MCF 10A (cell line): ENCODE measurements around the gene GEMIN4. TPM values are rescaled to one million over a fixed set of nuclear protein-coding genes. Genes with fewer than 3 reads are reported as not detected.
A peak's percentile ranks its signal among the peaks of the same experiment; 100 is the strongest.

Source experiments
- Bru-seq: library from RNA; stranded (reverse); fragments of 400-500 nt; gene quantifications from one replicate; lab custom pipeline; 2021; lab: Mats Ljungman, UMichigan
- BruChase-seq, 2 experiments: library from RNA; stranded (reverse); fragments of 400-500 nt; gene quantifications; one replicate each; lab custom pipeline; 2021; lab: Mats Ljungman, UMichigan
- BruUV-seq: library from RNA; stranded (reverse); fragments of 400-500 nt; replicated peaks from 2 replicates; lab custom pipeline; 2021; lab: Mats Ljungman, UMichigan
- CTCF ChIA-PET: fragments of 300-600 bp; sonication (Branson Sonifier 250); formaldehyde crosslinking; extraction: SDS; loops from one replicate; lab custom pipeline; 2021; ENCODE audit warnings: antibody characterized with exemption, inconsistent platforms; lab: Yijun Ruan, JAX
- POLR2A ChIA-PET: fragments of 300-600, 350-650 bp; sonication (Branson Sonifier 250); formaldehyde crosslinking; extraction: SDS; loops from one replicate; lab custom pipeline; 2020; ENCODE audit warnings: antibody characterized with exemption, inconsistent platforms; lab: Yijun Ruan, JAX
- DNase-seq: peaks from one replicate; pipeline ENCODE4 v3.0.0-alpha.2; 2018; ENCODE audit not compliant: unreplicated experiment
- H3K27ac Mint-ChIP-seq: one replicate; pipeline ENCODE4 v1.8.0; 2022; ENCODE audit warnings: mild to moderate bottlenecking, low read depth, mixed read lengths; ENCODE audit not compliant: unreplicated experiment
- H3K27me3 Mint-ChIP-seq: one replicate; pipeline ENCODE4 v1.8.0; 2022; ENCODE audit warnings: mixed read lengths; ENCODE audit not compliant: insufficient read depth, unreplicated experiment
- H3K36me3 Mint-ChIP-seq: one replicate; pipeline ENCODE4 v1.8.0; 2022; ENCODE audit warnings: mild to moderate bottlenecking, moderate library complexity, mixed read lengths; ENCODE audit not compliant: insufficient read depth, unreplicated experiment
- H3K4me1 Mint-ChIP-seq: one replicate; pipeline ENCODE4 v1.8.0; 2022; ENCODE audit warnings: mixed read lengths; ENCODE audit not compliant: insufficient read depth, unreplicated experiment
- H3K4me3 Mint-ChIP-seq: one replicate; pipeline ENCODE4 v1.8.0; 2022; ENCODE audit warnings: mild to moderate bottlenecking, moderate library complexity, mixed read lengths; ENCODE audit not compliant: unreplicated experiment
- H3K9me3 Mint-ChIP-seq: one replicate; pipeline ENCODE4 v1.8.0; 2022; ENCODE audit warnings: mixed read lengths; ENCODE audit not compliant: unreplicated experiment
- CTCF ChIP-seq: fragments of 200-600 bp; IDR thresholded peaks from one replicate; pipeline ENCODE4 v1.8.0; 2022; ENCODE audit warnings: antibody characterized with exemption, mild to moderate bottlenecking; ENCODE audit not compliant: unreplicated experiment
- intact Hi-C: fragments of 100-400 bp; cut with micrococcal nuclease; formaldehyde crosslinking; loops from 2 replicates; pipeline ENCODE4 v1.14.1; 2022
- long read RNA-seq: library from polyadenylated mRNA; stranded (forward); transcript quantifications from one replicate; pipeline ENCODE4 v2.0.0, GENCODE V29; 2022
- total RNA-seq: library from RNA; stranded (reverse); gene quantifications from 2 replicates; pipeline ENCODE4 v1.2.3, GENCODE V29; 2022

Gene GEMIN4
- 19.5 and 24.1 TPM in 2 replicates for total RNA-seq
- percentile 68 among the genes with signal in this experiment for Bru-seq, nascent RNA
- BruChase-seq, experiment 1, labeled RNA remaining after a 6-hour chase = percentile 65 among the genes with signal in this experiment
- percentile 81 among the genes with signal in this experiment for BruChase-seq, experiment 2, labeled RNA remaining after a 2-hour chase
- long read RNA-seq, full-length matches to known transcripts = 75 of 79 reads
- long read RNA-seq, partial matches to known transcripts = 0 of 79 reads
- long read RNA-seq, other reads (novel, unspliced or antisense) = 4 of 79 reads

DNA sequence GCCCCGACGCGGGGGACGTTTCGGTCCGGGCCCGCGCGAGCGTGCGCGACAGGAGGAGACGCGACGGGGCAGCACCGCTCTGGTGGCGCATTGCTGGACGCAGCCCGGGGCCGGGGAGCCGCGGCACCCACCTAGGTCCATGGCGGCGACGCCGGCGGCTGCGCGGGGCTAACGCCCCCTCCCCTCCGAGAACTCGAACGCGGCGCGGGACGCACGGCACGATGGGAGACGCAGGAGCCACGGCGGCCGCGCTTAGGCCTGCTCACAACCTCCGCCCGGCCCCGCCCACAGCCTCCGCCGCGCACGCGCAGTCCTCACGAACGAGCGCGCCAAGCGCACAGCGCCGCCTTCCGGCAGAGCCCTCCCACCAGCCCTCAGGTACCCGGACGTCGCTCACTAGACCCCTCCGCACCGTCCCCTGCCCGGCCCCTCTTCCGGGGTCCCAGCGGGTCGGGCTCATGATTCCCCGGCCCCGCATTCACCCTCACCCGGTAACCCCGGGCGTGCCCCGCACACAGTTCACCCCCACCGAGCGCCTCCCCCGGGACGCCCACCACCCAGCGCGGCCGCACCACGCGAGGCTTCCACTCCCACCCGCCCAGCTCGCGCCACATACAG is at the start of gene GEMIN4:
Gene GEMIN4 (minus strand): TSS at position 263 of the 618 bp plus-strand sequence. CDS start 122 bp downstream, at position 141.
- Mint-ChIP-seq H3K27ac (peak within 1 kb of the TSS; percentile 93), H3K9me3 (peaks cover 6% of the 10 kb centered on the region), H3K27me3 (no peaks in the 10 kb centered on the region), H3K4me3 (peak within 1 kb of the TSS; percentile 98), H3K36me3 (peaks cover 25% of the 10 kb centered on the region), H3K4me1 (peaks cover 18% of the 10 kb centered on the region)
- POLR2A ChIA-PET = interaction anchor here (0.6 to 3.9 kb wide), 13 partner anchors 9 to 340 kb away, joined by 3 to 44 read pairs (median 5); partner anchors contain the start of genes GLOD4, MRM3 and VPS53
- no TSS peak for BruUV-seq
- TF ChIP-seq CTCF = peak; percentile 97
- peak; percentile 88 for DNase-seq
- intact Hi-C loops = loop anchor here (5.0 kb wide), 2 partner anchors 35 to 340 kb away; a partner anchor contains a TSS
- CTCF ChIA-PET = interaction anchor here (0.7 to 2.8 kb wide), 6 partner anchors 15 to 340 kb away, joined by 3 to 8 read pairs (median 5); partner anchors contain the start of gene VPS53

DNA sequence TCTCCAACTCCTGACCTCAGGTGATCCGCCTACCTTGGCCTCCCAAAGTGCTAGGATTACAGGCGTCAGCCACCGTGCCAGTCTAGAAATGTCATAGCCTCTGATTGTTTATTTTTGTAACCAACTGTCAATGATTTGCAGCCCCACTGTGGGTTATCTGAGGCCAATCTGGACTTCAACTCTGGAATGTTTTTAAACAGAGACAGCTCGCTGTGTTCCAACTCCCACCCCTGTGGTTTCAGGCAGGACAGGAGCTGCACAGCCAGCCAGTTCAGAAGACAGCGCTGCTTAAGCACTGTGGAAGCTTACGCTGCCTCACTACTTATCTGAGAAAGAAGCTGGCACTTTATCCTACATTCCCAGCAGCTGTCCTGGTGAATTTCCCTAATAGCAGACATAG is 49.6 kb upstream of the GEMIN4 start:
- no peak overlapping the region for H3K27ac Mint-ChIP-seq
- BruUV-seq = no TSS peak
- H3K4me1 Mint-ChIP-seq = no peaks in the 10 kb centered on the region
- H3K9me3 Mint-ChIP-seq = no peaks in the 10 kb centered on the region
- intact Hi-C loops = no loop called here
- ChIA-PET POLR2A (no interaction called here), CTCF (interaction anchor here (1.3 kb wide), 1 partner anchor 179 kb away, joined by 7 read pairs; no protein-coding TSS in a partner anchor)
- peaks cover 28% of the 10 kb centered on the region for H3K36me3 Mint-ChIP-seq
- H3K4me3 Mint-ChIP-seq = no peak overlapping the region
- no peak for TF ChIP-seq CTCF
- no peak for DNase-seq
- H3K27me3 Mint-ChIP-seq = no peaks in the 10 kb centered on the region

DNA sequence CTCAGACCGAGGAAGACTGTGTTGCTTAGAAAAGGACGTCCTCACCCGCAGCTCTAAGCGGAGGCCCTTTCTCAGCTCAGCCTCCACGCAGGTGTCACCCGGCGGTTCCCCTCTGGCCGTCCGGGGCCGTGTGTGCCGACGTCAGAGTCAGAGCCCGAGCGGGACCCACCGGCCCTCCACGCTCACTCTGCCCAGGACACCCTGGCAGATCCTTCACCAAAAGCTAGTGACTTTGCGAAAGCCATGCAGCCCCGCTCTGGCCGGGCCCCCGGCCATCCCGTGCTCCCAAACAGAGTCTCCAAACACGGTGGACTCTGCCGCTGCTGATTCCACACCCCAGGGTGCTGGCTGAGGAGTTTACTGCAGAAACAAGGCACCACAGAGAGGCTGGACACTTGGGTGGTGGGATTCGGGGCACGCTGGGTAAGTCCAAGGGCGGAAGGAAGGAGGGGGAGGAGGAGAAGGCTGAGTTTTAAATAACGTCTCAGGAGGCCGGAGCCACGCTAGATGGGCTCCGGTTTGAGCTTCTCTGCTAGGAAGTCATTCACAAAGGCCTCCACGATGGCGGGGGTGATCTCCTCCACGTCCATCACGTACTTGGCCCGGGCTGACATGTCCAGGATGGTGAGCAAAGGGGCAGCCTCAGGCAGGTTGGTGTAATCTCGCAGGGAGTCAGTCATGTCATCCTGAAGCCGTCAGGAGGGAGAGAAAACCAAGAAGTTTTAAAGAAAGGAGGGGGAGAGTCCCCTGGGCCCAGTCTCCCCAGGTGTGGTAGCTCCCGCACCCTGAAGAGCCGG is 48.6 kb upstream of the GEMIN4 start:
- ChIA-PET CTCF (interaction anchor here (0.6 to 0.8 kb wide), 2 partner anchors 67 to 180 kb away, joined by 3 read pairs; no protein-coding TSS in a partner anchor), POLR2A (no interaction called here)
- Mint-ChIP-seq H3K27me3 (no peaks in the 10 kb centered on the region), H3K27ac (no peak overlapping the region), H3K4me1 (no peaks in the 10 kb centered on the region), H3K9me3 (no peaks in the 10 kb centered on the region), H3K4me3 (no peak overlapping the region), H3K36me3 (peaks cover 31% of the 10 kb centered on the region)
- BruUV-seq = no TSS peak
- TF ChIP-seq CTCF = no peak
- intact Hi-C loops = no loop called here
- DNase-seq = no peak
